Measurements from ENCODE around the gene HDAC2.

DNA sequence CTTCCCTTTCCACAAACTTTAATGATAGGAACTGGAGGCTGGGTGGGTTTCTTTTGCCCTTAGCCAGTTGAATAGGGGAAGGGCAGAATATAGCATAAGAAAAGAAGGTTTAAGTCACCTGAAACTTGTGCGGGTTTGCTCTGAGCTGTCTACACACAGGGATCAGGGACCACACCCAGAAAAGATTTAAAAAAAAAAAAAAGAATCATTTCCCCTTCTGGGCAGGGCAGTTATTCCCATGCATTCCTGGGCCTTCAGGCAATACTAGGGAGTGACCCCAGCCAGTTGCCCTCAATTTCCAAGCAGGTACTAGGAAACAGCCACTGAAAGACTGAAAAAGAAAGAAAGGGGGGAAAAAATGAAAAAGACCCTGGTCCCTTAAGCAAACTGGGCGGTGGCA lies 39.6 kb upstream of the HDAC2 start:
- TF ChIP-seq, protein P1, sequence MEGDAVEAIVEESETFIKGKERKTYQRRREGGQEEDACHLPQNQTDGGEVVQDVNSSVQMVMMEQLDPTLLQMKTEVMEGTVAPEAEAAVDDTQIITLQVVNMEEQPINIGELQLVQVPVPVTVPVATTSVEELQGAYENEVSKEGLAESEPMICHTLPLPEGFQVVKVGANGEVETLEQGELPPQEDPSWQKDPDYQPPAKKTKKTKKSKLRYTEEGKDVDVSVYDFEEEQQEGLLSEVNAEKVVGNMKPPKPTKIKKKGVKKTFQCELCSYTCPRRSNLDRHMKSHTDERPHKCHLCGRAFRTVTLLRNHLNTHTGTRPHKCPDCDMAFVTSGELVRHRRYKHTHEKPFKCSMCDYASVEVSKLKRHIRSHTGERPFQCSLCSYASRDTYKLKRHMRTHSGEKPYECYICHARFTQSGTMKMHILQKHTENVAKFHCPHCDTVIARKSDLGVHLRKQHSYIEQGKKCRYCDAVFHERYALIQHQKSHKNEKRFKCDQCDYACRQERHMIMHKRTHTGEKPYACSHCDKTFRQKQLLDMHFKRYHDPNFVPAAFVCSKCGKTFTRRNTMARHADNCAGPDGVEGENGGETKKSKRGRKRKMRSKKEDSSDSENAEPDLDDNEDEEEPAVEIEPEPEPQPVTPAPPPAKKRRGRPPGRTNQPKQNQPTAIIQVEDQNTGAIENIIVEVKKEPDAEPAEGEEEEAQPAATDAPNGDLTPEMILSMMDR (IDR thresholded peaks at IDR 0.05): no peak
- no peak for TF ChIP-seq POLR2A (IDR thresholded peaks at IDR 0.05)

Measured in thyroid gland (tissue), 4 donors.